Endothelial cell of umbilical vein (primary cell): Measurements from ENCODE around the gene ARFGAP3. TPM values are rescaled to one million over a fixed set of nuclear protein-coding genes. Genes with fewer than 3 reads are reported as not detected.

Experiments
- BruUV-seq: library from RNA; stranded (reverse); fragments of 400-500 nt; replicated peaks from 2 replicates; lab custom pipeline; 2021; lab: Mats Ljungman, UMichigan
- CTCF ChIA-PET: fragments of 300-600, 350-600 bp; sonication (Branson Sonifier 250); formaldehyde crosslinking; loops from one replicate; lab custom pipeline; 2021; ENCODE audit warnings: antibody characterized with exemption, inconsistent platforms; lab: Charles Lee
- POLR2A ChIA-PET: fragments of 300-600, 350-600 bp; sonication (Branson Sonifier 250); formaldehyde crosslinking; loops from one replicate; lab custom pipeline; 2021; ENCODE audit warnings: antibody characterized with exemption, inconsistent platforms; lab: Charles Lee
- DNase-seq: peaks from one replicate; pipeline ENCODE4 v3.0.0-alpha.2; 2011; ENCODE audit warnings: low read depth, low spot score
- FAIRE-seq: peaks from 2 replicates; lab custom pipeline; 2011; peaks lifted over from hg19 to GRCh38; lab: Jason Lieb, UNC
- H2AFZ ChIP-seq: 2 replicates; pipeline ENCODE4 v1.6.0; 2012; ENCODE audit warnings: low read depth, low read length, control low read depth, inconsistent platforms
- H3K27ac ChIP-seq: 2 replicates; pipeline ENCODE4 v1.5.1; 2011; ENCODE audit warnings: low read depth, mild to moderate bottlenecking, control low read depth, low read length, moderate library complexity; ENCODE audit not compliant: insufficient read depth
- H3K27me3 ChIP-seq, 2 experiments: 2 replicates each; pipeline versions ENCODE4 v1.6.0 to v1.6.1; 2011; ENCODE audit warnings: low read length in 2 of 2, mixed read lengths in 1 of 2; ENCODE audit not compliant: control insufficient read depth in 2 of 2, insufficient read depth in 2 of 2
- H3K36me3 ChIP-seq, 2 experiments: 2 replicates in 1 of 2; 3 replicates in 1 of 2; pipeline ENCODE4 v1.5.1; 2011; ENCODE audit warnings: low read length in 2 of 2, mild to moderate bottlenecking in 1 of 2, moderate library complexity in 1 of 2; ENCODE audit not compliant: control insufficient read depth in 2 of 2, insufficient read depth in 2 of 2; ENCODE audit errors: extremely low read depth in 1 of 2
- H3K4me1 ChIP-seq: 3 replicates; pipeline ENCODE4 v1.5.1; 2011; ENCODE audit warnings: mild to moderate bottlenecking, low read length; ENCODE audit not compliant: control insufficient read depth, insufficient read depth; ENCODE audit errors: extremely low read depth
- H3K4me2 ChIP-seq: 2 replicates; pipeline ENCODE4 v1.6.1; 2011; ENCODE audit warnings: low read length, control low read depth, mixed read lengths; ENCODE audit not compliant: insufficient read depth
- H3K4me3 ChIP-seq, 3 experiments: fragments of 200-600 bp in 1 of 3; sonication (generic), shearing (Covaris generic) in 1 of 3; replicated peaks in 1 of 3; 2 replicates each; pipeline ENCODE4 v1.5.1; 2011 to 2016; ENCODE audit warnings: control low read depth in 3 of 3, low read length in 3 of 3, mild to moderate bottlenecking in 2 of 3, inconsistent platforms in 1 of 3, low read depth in 1 of 3, moderate library complexity in 1 of 3; ENCODE audit not compliant: insufficient read depth in 1 of 3
- H3K79me2 ChIP-seq: 2 replicates; pipeline ENCODE4 v1.6.0; 2012; ENCODE audit warnings: low read length, inconsistent platforms; ENCODE audit not compliant: control insufficient read depth, insufficient read depth
- H3K9ac ChIP-seq: replicated peaks from 2 replicates; pipeline ENCODE3; 2011; ENCODE audit warnings: low read length, control low read depth; ENCODE audit not compliant: insufficient read depth; ENCODE audit errors: extremely low read depth
- H3K9me1 ChIP-seq: replicated peaks from 3 replicates; pipeline ENCODE4 v1.6.0; 2011; ENCODE audit warnings: mild to moderate bottlenecking, low read length; ENCODE audit not compliant: control insufficient read depth, insufficient read depth; ENCODE audit errors: extremely low read depth
- H3K9me3 ChIP-seq: replicated peaks from 2 replicates; pipeline ENCODE4 v1.5.1; 2012; ENCODE audit warnings: low read length, inconsistent platforms; ENCODE audit not compliant: control insufficient read depth, insufficient read depth
- H4K20me1 ChIP-seq: replicated peaks from 2 replicates; pipeline ENCODE3; 2011; ENCODE audit warnings: mild to moderate bottlenecking, low read length; ENCODE audit not compliant: control insufficient read depth, insufficient read depth; ENCODE audit errors: extremely low read depth
- EZH2 ChIP-seq: IDR thresholded peaks from 2 replicates; pipeline ENCODE4 v1.6.1; 2012; ENCODE audit warnings: borderline replicate concordance, low read depth, mild to moderate bottlenecking, moderate library complexity, low read length, inconsistent platforms; ENCODE audit not compliant: severe bottlenecking
- dilution Hi-C: fragments of 300-500 bp; cut with MboI; formaldehyde crosslinking; loops from one replicate; pipeline ENCODE4 v1.15.0; 2019; ENCODE audit warnings: low sequenced_read_pairs; ENCODE audit not compliant: extremely low pct_ligation_motif_present
- intact Hi-C: fragments of 100-400 bp; cut with micrococcal nuclease; formaldehyde crosslinking; loops from one replicate; pipeline ENCODE4 v1.10.0; 2022
- polyA plus RNA-seq, 4 experiments: library from polyadenylated mRNA; depleted of rRNA in 3 of 4; stranded (reverse) in 3 of 4; unstranded in 1 of 4; fragments of >200 nt; gene quantifications; 2 replicates each; pipeline versions ENCODE4 v1.2.1 to v1.2.3, GENCODE V29; 2011 to 2012; ENCODE audit warnings: missing spikeins in 1 of 4
- total RNA-seq: library from RNA; stranded (reverse); gene quantifications from 2 replicates; pipeline ENCODE4 v1.2.3, GENCODE V29; 2021
- TF ChIP-seq, protein P1 (sequence below), 2 donors: IDR thresholded peaks; 1 replicate in 1 of 2; 2 replicates in 1 of 2; pipeline ENCODE4 v1.5.1; 2011; ENCODE audit warnings: low read length in 2 of 2, mild to moderate bottlenecking in 2 of 2, moderate library complexity in 2 of 2, control low read depth in 1 of 2, inconsistent platforms in 1 of 2, low read depth in 1 of 2; ENCODE audit not compliant: insufficient read depth in 1 of 2; ENCODE audit errors: extremely low read depth in 1 of 2

The ARFGAP3 gene
- total and polyA plus RNA-seq, 2 donors (not counting 3 experiments of a cell fraction or from before 2014, with no cell fraction given): 29.1 to 33.4 TPM

DNA sequence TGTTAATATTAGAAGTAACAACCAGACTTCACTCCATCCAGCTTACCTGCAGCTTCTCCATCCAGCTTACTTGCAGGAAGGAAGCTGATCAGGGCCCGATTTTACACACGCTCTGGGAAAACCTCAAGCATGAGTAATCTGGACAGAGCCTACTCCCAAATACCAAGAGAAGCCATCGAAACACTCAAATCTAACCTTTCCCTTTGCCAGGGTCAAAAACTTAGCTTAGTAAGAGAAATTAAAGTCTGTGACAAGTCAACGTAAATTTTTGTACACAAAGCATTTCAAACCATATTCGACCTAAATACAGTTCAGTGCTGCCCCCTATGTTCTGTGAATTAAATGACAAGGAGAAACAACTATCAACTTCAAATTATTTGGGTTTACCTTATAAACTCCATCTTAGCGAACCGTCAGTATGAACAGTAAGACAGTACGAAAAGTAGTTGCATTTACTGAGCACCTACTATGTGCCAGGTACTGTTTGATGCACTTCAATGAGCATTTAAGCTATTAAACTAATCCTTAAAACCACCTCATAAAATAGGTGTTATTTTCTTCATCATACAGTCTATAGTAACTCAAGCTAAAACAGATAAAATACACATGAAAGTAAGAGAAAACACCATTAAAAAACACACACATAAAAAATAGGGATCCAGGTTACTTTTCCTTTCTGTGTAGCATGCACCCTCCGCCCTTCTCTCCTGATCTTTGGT, 36.9 kb downstream of the ARFGAP3 start:
- Histone ChIP-seq H3K36me3 (peaks cover 2 to 6% of the 10 kb centered on the region in 2 experiments), H3K4me3 (no peak overlapping the region), H4K20me1 (no peaks in the 10 kb centered on the region), H3K9me1 (no peaks in the 10 kb centered on the region), H3K27ac (no peak overlapping the region), H3K9me3 (no peaks in the 10 kb centered on the region), H3K79me2 (no peaks in the 10 kb centered on the region), H3K9ac (no peak overlapping the region), H3K27me3 (no peaks in the 10 kb centered on the region), H3K4me1 (peaks cover 13% of the 10 kb centered on the region), H3K4me2 (peak overlapping the region; percentile 47), H2AFZ (peak overlapping the region; percentile 28)
- peak; percentile 63 for DNase-seq
- intact Hi-C loops (loop anchor here (1.0 kb wide), 3 partner anchors 40 to 199 kb away; no protein-coding TSS in a partner anchor), dilution Hi-C loops (no loop called here)
- no TSS peak for BruUV-seq
- TF ChIP-seq, protein P1, sequence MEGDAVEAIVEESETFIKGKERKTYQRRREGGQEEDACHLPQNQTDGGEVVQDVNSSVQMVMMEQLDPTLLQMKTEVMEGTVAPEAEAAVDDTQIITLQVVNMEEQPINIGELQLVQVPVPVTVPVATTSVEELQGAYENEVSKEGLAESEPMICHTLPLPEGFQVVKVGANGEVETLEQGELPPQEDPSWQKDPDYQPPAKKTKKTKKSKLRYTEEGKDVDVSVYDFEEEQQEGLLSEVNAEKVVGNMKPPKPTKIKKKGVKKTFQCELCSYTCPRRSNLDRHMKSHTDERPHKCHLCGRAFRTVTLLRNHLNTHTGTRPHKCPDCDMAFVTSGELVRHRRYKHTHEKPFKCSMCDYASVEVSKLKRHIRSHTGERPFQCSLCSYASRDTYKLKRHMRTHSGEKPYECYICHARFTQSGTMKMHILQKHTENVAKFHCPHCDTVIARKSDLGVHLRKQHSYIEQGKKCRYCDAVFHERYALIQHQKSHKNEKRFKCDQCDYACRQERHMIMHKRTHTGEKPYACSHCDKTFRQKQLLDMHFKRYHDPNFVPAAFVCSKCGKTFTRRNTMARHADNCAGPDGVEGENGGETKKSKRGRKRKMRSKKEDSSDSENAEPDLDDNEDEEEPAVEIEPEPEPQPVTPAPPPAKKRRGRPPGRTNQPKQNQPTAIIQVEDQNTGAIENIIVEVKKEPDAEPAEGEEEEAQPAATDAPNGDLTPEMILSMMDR (IDR thresholded peaks at IDR 0.05; ENCODE audit: extremely low read depth in 1 of 2, insufficient read depth in 1 of 2, low read depth in 1 of 2, low read length in 2 of 2): peak; percentile 5 to 32
- no peak for TF ChIP-seq EZH2
- POLR2A ChIA-PET: interaction anchor here (1.3 kb wide), 1 partner anchor 205 kb away, joined by 3 read pairs; no protein-coding TSS in a partner anchor
- CTCF ChIA-PET: interaction anchor here (0.6 to 4.7 kb wide), 48 partner anchors 9 to 270 kb away, joined by 3 to 40 read pairs (median 4); partner anchors contain the start of genes ARFGAP3, CYB5R3 and POLDIP3
- FAIRE-seq: peak; percentile 38
